ENCODE results near the gene TOR1AIP2.
"Not testable (repeated sequence)": the region's sequence is repeated elsewhere in the genome, so short reads cannot be mapped to it uniquely, and the experiment has no call there.

Gene TOR1AIP2

GRCh38 chr1:179807691-179808485 lies 69.7 kb downstream of the TOR1AIP2 start:
- DNase-seq (ENCODE audit: low read depth, low spot score): no peak

GRCh38 chr1:179807291-179807690 lies 70.3 kb downstream of the TOR1AIP2 start:
- DNase-seq (ENCODE audit: low read depth, low spot score): no peak

DNA sequence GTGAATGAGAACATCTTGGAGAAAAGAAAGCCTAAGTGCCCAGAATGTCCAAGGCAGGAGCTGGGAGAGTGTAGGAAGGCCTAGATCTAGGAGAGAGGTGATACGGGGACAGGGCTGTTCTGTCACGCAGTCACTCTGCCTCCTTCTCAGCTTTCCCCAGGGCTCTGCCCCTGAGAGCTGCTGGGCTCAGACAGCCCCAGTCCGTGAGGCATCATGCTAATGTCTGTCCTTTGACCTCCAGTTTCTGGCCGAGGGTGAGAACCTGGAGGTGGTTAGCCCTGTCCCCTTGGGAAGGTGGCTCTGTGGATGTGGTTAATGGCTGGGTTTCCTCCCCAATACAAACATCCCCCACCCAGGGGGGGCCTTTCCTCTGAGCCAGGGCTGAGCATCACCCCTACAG lies 71.3 kb downstream of the TOR1AIP2 start:
- DNase-seq (ENCODE audit: low read depth, low spot score): no peak

DNA sequence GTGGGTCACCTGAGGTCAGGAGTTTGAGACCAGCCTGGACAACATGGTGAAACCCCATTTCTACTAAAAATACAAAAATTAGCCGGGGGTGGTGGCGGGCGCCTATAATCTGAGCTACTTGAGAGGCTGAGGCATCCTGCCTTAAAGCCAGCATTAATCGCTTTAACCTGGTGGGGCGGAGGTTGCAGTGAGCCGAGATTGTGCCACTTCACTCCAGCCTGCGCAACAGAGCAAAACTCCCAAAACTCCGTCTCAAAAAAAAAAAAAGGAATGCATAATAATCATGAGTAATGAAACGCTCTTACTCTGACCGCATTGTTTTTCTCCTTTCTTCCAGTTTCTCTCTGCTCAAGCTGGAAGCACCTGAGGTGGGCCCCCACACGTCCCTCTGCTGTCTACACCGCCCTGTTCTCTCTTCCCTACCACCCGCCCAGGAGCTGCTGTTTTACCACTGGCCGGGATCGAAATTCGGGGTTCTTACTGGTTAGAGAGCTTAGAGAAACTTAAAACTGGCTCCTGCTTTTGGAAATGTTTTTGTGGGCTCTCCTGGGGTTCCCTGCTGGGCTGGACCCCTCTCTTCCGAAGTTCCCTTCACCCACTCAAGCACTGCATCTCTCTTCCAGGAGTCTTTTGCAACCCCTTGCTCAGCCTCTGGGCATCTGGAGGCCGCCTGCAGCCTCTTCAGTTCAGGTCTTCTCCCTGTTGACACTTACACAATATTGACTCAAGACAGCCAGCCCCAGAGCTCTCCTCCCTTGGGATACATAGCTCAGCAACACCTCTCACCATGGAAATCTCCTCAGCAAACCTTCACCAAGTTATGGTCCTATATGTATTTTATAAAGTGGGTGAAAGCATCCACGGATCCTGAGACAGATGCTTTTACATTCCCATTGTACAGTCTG lies 72.1 kb downstream of the TOR1AIP2 start:
- no peak for DNase-seq (ENCODE audit: low read depth, low spot score)

DNA sequence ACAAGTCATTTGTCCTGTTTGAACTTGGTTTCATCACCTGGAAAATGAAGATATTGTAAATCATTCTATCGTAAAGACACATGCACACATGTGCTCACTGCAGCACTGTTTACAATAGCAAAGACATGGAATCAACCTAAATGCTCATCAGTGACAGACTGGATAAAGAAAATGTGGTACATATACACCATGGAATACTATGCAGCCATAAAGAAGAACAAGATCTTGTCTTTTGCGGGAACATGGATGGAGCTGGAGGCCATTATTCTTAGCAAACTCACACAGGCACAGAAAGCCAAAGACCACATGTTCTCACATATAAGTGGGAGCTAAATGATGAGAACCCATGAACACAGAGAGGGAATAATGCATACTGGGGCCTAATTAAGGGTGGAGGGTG lies 73.2 kb downstream of the TOR1AIP2 start:
- DNase-seq (ENCODE audit: low read depth, low spot score): not testable (repeated sequence)

- DNase-seq (ENCODE audit: low read depth, low spot score): no peak
These were observed 73.7 kb downstream of the TOR1AIP2 start for GRCh38 chr1:179803918-179804317.

DNA sequence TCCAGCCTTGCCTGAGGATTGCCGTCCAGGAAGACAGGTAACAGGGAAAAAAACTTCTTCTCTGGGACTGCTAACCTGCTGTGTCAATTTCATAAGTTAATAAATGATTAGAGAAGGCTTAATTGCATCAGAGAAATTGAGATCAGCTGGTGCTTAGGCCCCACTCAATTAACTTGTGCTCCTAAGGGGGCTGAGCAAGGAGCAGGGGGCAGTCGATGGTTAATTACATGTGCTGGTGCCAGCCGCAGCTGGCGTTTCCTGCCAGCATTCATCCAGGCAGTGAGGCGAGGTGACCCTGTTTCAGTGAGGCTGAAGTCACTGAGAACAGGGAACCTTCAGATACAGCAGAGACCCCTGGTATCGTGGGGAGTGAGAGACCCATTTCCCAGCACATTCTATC lies 74.5 kb downstream of the TOR1AIP2 start:
- no peak for DNase-seq (ENCODE audit: low read depth, low spot score)

GRCh38 chr1:179800481-179800880 lies 77.1 kb downstream of the TOR1AIP2 start:
- no peak for DNase-seq (ENCODE audit: low read depth, low spot score)

- DNase-seq (ENCODE audit: low read depth, low spot score): no peak
These were observed 78.6 kb downstream of the TOR1AIP2 start for GRCh38 chr1:179798864-179799516.

DNA sequence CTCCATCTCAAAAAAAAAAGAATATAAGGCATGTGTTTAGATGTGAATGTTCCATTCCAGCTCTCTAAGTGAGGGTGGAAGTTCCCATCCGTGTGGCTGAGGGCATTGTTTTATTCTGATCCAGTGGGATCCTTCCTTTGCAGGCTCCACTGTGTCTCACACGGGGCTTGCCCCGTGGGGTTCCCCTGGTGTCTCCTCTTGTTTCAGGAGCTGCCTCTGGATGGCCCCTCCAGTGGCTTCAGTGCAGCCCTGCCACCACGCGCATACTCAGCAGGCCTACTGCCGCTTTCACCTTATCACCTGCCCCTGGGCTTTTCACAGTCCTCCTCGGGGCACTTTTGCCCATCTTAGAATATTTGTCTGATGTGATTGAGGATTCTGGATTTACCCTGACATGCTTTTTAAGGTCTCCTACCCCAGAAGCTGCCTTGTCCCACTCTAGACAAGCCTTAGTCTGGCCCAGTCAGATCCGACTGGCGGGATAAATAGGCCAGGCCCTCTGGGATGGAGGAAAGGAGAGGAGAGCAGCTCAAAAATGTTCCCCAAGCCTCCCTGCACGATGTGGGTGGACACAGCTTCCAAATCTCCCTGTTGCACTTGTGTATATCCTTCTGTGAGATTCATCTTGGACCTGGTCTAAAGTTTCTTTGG lies 79.3 kb downstream of the TOR1AIP2 start:
- no peak for DNase-seq (ENCODE audit: low read depth, low spot score)

- DNase-seq (ENCODE audit: low read depth, low spot score): no peak
These were observed 82.9 kb downstream of the TOR1AIP2 start for GRCh38 chr1:179794669-179795068.

GRCh38 chr1:179794146-179794545 lies 83.5 kb downstream of the TOR1AIP2 start:
- no peak for DNase-seq (ENCODE audit: low read depth, low spot score)

- DNase-seq (ENCODE audit: low read depth, low spot score): no peak
These were observed 84.3 kb downstream of the TOR1AIP2 start for GRCh38 chr1:179793281-179793680.
